Karpas-422 (cell line): ENCODE results near the gene JAKMIP1. TPM values are rescaled to one million over a fixed set of nuclear protein-coding genes. Genes with fewer than 3 reads are reported as not detected.

Experiments used
- DNase-seq: peaks from one replicate; pipeline ENCODE4 v3.0.0-alpha.2; 2015
- H2AFZ ChIP-seq: fragments of 200-600 bp; sonication (generic); 2 replicates; pipeline ENCODE4 v1.6.1; 2014; ENCODE audit warnings: antibody characterized with exemption, low read length, mixed read lengths
- H3K27ac ChIP-seq: fragments of 200-600 bp; sonication (generic); 2 replicates; pipeline ENCODE4 v1.5.1; 2014; ENCODE audit warnings: mild to moderate bottlenecking, low read length, moderate library complexity
- H3K27me3 ChIP-seq: fragments of 200-600 bp; sonication (generic); 2 replicates; pipeline ENCODE4 v1.6.1; 2014; ENCODE audit warnings: low read length, mixed read lengths
- H3K36me3 ChIP-seq: fragments of 200-600 bp; sonication (generic); 2 replicates; pipeline ENCODE4 v1.6.1; 2014; ENCODE audit warnings: low read length, mixed read lengths; ENCODE audit not compliant: insufficient read depth
- H3K4me1 ChIP-seq: fragments of 200-600 bp; sonication (generic); 2 replicates; pipeline ENCODE4 v1.6.1; 2014; ENCODE audit warnings: mild to moderate bottlenecking, low read length, mixed read lengths
- H3K4me2 ChIP-seq: fragments of 200-600 bp; sonication (generic); 2 replicates; pipeline ENCODE4 v1.6.1; 2014; ENCODE audit warnings: low read length, low read depth, mild to moderate bottlenecking; ENCODE audit not compliant: poor library complexity, severe bottlenecking
- H3K4me3 ChIP-seq: fragments of 200-600 bp; sonication (generic); 2 replicates; pipeline ENCODE4 v1.5.1; 2014; ENCODE audit warnings: mild to moderate bottlenecking, antibody characterized with exemption, low read length, mixed read lengths
- H3K79me2 ChIP-seq: fragments of 200-600 bp; sonication (generic); 2 replicates; pipeline ENCODE4 v1.6.1; 2014; ENCODE audit warnings: mild to moderate bottlenecking, low read length, mixed read lengths
- H3K9ac ChIP-seq: fragments of 200-600 bp; sonication (generic); 2 replicates; pipeline ENCODE4 v1.6.0; 2014; ENCODE audit warnings: low read length
- H3K9me2 ChIP-seq: fragments of 200-600 bp; sonication (generic), shearing (Covaris generic); replicated peaks from 2 replicates; pipeline ENCODE4 v1.6.0; 2014; ENCODE audit warnings: mild to moderate bottlenecking, low read length, moderate library complexity; ENCODE audit not compliant: insufficient read depth
- H3K9me3 ChIP-seq: fragments of 300-700, 200-600 bp; sonication (generic); 2 replicates; pipeline ENCODE4 v1.6.1; 2014; ENCODE audit warnings: low read length, mixed read lengths
- H4K20me1 ChIP-seq: fragments of 200-600 bp; sonication (generic); 2 replicates; pipeline ENCODE4 v1.6.1; 2014; ENCODE audit warnings: mild to moderate bottlenecking, antibody characterized with exemption, low read length, low read depth; ENCODE audit not compliant: insufficient read depth
- total RNA-seq: library from RNA; depleted of rRNA; stranded (reverse); fragments of >200 nt; shearing (Covaris generic); gene quantifications from 2 replicates; pipeline ENCODE4 v1.2.3, GENCODE V29; 2014; ENCODE audit warnings: low replicate concordance

Gene JAKMIP1
- total RNA-seq, 1 experiment from 2014 or later: not detected

- Histone ChIP-seq H3K9me2 (no peaks in the 10 kb centered on the region), H2AFZ (no peak overlapping the region), H3K79me2 (no peaks in the 10 kb centered on the region), H3K27ac (no peak overlapping the region), H3K27me3 (no peaks in the 10 kb centered on the region), H3K36me3 (no peaks in the 10 kb centered on the region), H3K4me2 (no peak overlapping the region), H3K4me3 (no peak overlapping the region), H3K9ac (no peak overlapping the region), H3K4me1 (no peaks in the 10 kb centered on the region), H3K9me3 (no peaks in the 10 kb centered on the region), H4K20me1 (no peaks in the 10 kb centered on the region)
- no peak for DNase-seq
These were observed 85.0 kb downstream of the JAKMIP1 start for GRCh38 chr4:6115342-6115741.

- Histone ChIP-seq H3K79me2 (no peaks in the 10 kb centered on the region), H3K4me1 (no peaks in the 10 kb centered on the region), H3K9me2 (no peaks in the 10 kb centered on the region), H3K4me3 (no peak overlapping the region), H3K9me3 (no peaks in the 10 kb centered on the region), H2AFZ (no peak overlapping the region), H3K27ac (no peak overlapping the region), H3K36me3 (no peaks in the 10 kb centered on the region), H3K9ac (no peak overlapping the region), H3K27me3 (no peaks in the 10 kb centered on the region), H3K4me2 (no peak overlapping the region), H4K20me1 (no peaks in the 10 kb centered on the region)
- DNase-seq: no peak
These were observed 85.7 kb downstream of the JAKMIP1 start for GRCh38 chr4:6114601-6115000.

- Histone ChIP-seq H3K79me2 (no peaks in the 10 kb centered on the region), H4K20me1 (no peaks in the 10 kb centered on the region), H3K9me3 (no peaks in the 10 kb centered on the region), H3K4me3 (no peak overlapping the region), H3K9me2 (no peaks in the 10 kb centered on the region), H3K4me2 (no peak overlapping the region), H3K4me1 (no peaks in the 10 kb centered on the region), H3K27me3 (no peaks in the 10 kb centered on the region), H3K27ac (no peak overlapping the region), H3K9ac (no peak overlapping the region), H2AFZ (no peak overlapping the region), H3K36me3 (no peaks in the 10 kb centered on the region)
- no peak for DNase-seq
These were observed 86.2 kb downstream of the JAKMIP1 start for GRCh38 chr4:6114181-6114580.

- Histone ChIP-seq H3K36me3 (no peaks in the 10 kb centered on the region), H3K4me2 (no peak overlapping the region), H3K4me1 (no peaks in the 10 kb centered on the region), H2AFZ (no peak overlapping the region), H3K9me3 (no peaks in the 10 kb centered on the region), H3K9me2 (no peaks in the 10 kb centered on the region), H3K79me2 (no peaks in the 10 kb centered on the region), H3K27me3 (no peaks in the 10 kb centered on the region), H3K4me3 (no peak overlapping the region), H4K20me1 (no peaks in the 10 kb centered on the region), H3K9ac (no peak overlapping the region), H3K27ac (no peak overlapping the region)
- no peak for DNase-seq
These were observed 86.7 kb downstream of the JAKMIP1 start for GRCh38 chr4:6113641-6114040.

- H3K9ac ChIP-seq: no peak overlapping the region
- no peak overlapping the region for H2AFZ ChIP-seq
- no peak overlapping the region for H3K27ac ChIP-seq
- H3K9me2 ChIP-seq: no peaks in the 10 kb centered on the region
- H3K79me2 ChIP-seq: no peaks in the 10 kb centered on the region
- DNase-seq: no peak
- H3K9me3 ChIP-seq: no peaks in the 10 kb centered on the region
- H3K36me3 ChIP-seq: no peaks in the 10 kb centered on the region
- no peak overlapping the region for H3K4me3 ChIP-seq
- H3K4me2 ChIP-seq: no peak overlapping the region
- no peaks in the 10 kb centered on the region for H4K20me1 ChIP-seq
- H3K4me1 ChIP-seq: no peaks in the 10 kb centered on the region
- no peaks in the 10 kb centered on the region for H3K27me3 ChIP-seq
These were observed 87.6 kb downstream of the JAKMIP1 start for GRCh38 chr4:6112606-6113290.

- no peaks in the 10 kb centered on the region for H3K27me3 ChIP-seq
- DNase-seq: no peak
- no peak overlapping the region for H3K9ac ChIP-seq
- H2AFZ ChIP-seq: no peak overlapping the region
- H3K4me2 ChIP-seq: no peak overlapping the region
- H3K79me2 ChIP-seq: no peaks in the 10 kb centered on the region
- H3K4me1 ChIP-seq: no peaks in the 10 kb centered on the region
- H3K4me3 ChIP-seq: no peak overlapping the region
- H4K20me1 ChIP-seq: no peaks in the 10 kb centered on the region
- H3K27ac ChIP-seq: no peak overlapping the region
- no peaks in the 10 kb centered on the region for H3K9me2 ChIP-seq
- no peaks in the 10 kb centered on the region for H3K9me3 ChIP-seq
- no peaks in the 10 kb centered on the region for H3K36me3 ChIP-seq
These were observed 88.9 kb downstream of the JAKMIP1 start for GRCh38 chr4:6111354-6111960.

- no peak overlapping the region for H3K27ac ChIP-seq
- no peak overlapping the region for H2AFZ ChIP-seq
- H3K9me3 ChIP-seq: no peaks in the 10 kb centered on the region
- H3K79me2 ChIP-seq: no peaks in the 10 kb centered on the region
- H3K4me3 ChIP-seq: no peak overlapping the region
- no peak for DNase-seq
- no peaks in the 10 kb centered on the region for H3K9me2 ChIP-seq
- no peaks in the 10 kb centered on the region for H3K4me1 ChIP-seq
- no peaks in the 10 kb centered on the region for H3K27me3 ChIP-seq
- H3K9ac ChIP-seq: no peak overlapping the region
- H3K36me3 ChIP-seq: no peaks in the 10 kb centered on the region
- H4K20me1 ChIP-seq: no peaks in the 10 kb centered on the region
- H3K4me2 ChIP-seq: no peak overlapping the region
These were observed 89.5 kb downstream of the JAKMIP1 start for GRCh38 chr4:6110681-6111353.

- Histone ChIP-seq H3K4me1 (no peaks in the 10 kb centered on the region), H3K36me3 (no peaks in the 10 kb centered on the region), H3K4me3 (no peak overlapping the region), H3K27me3 (no peaks in the 10 kb centered on the region), H3K79me2 (no peaks in the 10 kb centered on the region), H3K9me3 (no peaks in the 10 kb centered on the region), H2AFZ (no peak overlapping the region), H3K4me2 (no peak overlapping the region), H4K20me1 (no peaks in the 10 kb centered on the region), H3K9ac (no peak overlapping the region), H3K9me2 (no peaks in the 10 kb centered on the region), H3K27ac (no peak overlapping the region)
- DNase-seq: no peak
These were observed 90.3 kb downstream of the JAKMIP1 start for GRCh38 chr4:6109842-6110560.
